ENCODE results near the gene TBRG1. TPM values are rescaled to one million over a fixed set of nuclear protein-coding genes. Genes with fewer than 3 reads are reported as not detected.

Gene TBRG1, protein sequence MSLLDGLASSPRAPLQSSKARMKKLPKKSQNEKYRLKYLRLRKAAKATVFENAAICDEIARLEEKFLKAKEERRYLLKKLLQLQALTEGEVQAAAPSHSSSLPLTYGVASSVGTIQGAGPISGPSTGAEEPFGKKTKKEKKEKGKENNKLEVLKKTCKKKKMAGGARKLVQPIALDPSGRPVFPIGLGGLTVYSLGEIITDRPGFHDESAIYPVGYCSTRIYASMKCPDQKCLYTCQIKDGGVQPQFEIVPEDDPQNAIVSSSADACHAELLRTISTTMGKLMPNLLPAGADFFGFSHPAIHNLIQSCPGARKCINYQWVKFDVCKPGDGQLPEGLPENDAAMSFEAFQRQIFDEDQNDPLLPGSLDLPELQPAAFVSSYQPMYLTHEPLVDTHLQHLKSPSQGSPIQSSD
- 17.8 and 24.1 TPM in 2 replicates for total RNA-seq

DNA sequence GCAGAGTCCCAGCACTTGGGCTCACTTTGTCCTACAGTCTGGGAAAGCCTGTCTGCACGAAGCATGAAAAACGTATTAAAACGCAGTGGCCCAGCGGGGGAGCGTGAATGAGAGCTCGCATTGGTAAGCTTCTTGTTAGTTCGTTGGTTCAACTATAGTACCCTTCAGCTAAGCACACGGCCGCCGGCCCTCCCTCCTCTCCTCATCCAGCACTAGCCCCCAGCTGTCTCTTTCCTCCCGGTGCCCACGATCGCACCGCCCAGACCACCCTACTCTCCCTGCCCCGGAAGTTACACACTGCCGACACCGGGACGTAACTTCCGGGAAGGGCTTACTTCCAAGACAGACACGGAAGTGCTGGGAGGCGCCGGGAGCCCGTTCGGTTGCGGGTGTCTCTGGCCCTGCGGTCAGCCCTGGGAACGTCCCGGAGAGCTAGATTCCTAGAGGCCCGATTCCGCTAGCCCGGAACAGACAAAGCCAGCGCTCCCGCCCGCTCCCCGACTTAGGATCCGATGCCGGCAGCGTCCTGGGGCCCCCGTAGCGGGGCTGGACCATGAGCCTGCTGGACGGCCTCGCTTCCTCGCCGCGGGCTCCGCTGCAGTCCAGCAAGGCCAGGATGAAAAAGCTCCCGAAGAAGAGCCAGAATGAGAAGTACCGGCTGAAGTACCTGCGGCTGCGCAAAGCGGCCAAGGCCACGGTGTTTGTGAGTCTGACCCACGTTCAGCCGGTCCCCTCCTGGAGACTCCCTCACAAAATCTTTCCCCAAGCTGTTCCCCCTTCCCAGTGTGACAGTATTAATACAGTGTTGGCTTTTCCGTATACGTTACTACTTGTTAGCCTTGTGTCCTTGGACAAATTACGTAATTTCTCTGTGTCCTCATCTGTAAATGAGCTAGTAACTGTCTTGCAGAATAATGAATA lies at the start of gene TBRG1:
Gene TBRG1 (plus strand): TSS at position 334 of the 921 bp plus-strand sequence. CDS start 220 bp downstream, at position 554.

DNA sequence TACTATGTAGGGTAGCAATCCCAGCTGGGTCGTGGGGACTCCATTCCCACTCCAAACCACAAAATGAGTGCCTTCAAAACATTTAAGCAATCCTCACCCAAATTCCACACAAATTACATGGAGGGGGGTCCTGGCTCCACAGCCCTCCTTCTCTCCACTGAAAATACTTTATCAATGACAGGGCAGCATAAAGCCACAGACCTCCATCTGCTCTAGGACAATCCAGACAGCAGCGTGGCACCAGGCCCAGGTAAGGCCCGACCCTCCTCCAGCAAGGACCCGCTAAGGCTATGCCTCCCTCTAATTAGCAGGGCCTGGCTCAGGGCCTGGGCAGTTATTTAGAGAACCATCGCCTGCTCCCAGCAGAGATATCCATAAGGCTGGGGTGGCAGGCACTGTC lies 11.6 kb upstream of the TBRG1 start, which contains the start of gene PANX3:
Gene PANX3 (plus strand): TSS at position 365 of the 400 bp plus-strand sequence. CDS start 129 bp downstream, outside the sequence.

DNA sequence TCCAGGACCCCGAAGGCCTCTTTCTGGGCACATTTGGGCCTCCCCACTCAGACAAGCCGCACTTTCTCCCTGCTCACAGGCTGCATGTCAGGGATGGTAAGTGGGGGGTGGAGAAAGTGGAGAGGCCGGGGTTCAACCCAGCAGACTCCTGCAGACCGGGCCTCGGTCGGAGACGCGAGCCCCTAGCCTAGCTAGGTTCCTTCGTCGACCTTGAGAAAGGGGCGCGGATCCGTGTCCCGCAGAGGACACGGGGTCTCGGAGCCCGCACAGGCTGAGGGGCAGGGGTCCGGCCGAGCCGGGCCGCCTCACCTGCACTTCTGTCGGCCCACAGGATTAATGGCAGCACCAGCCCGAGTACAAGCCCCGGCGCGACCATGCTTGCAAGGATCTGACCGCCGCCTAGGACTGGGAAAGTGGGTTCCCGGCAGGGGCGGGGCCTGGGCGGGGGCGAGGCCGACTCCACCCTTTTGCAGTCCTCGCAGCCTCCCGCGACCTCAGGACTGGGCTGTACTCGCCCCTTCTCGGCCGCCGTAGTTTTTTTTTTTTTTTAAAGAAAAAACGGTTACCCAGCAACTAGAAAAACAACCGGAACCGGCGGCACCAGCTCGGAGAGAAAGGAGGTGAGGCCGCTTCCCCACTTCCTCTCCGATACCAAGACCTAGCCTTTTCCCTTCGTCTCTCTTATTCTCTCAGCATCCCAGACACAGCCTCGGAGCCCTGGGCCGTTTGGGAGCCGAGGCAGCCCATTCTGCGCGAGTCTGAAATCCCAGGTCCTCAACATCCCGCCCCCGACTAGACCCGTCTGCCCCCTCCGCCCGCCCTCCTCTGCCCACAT lies 50.9 kb downstream of the TBRG1 start, which contains the start of the genes SIAE and SPA17:
Gene SIAE (minus strand): TSS at position 407 of the 835 bp plus-strand sequence. CDS start 31 bp downstream, at position 376.
Gene SPA17 (plus strand): TSS at position 572 of the 835 bp plus-strand sequence. CDS start 1,361 bp downstream, outside the sequence.

Other genes with a start within 250 kb of the TBRG1 start
- not detected in 2 replicates for gene OR8B2, start 238.4 kb upstream of the TBRG1 start, total RNA-seq
- gene OR8B3, start 223.8 kb upstream of the TBRG1 start, total RNA-seq: not detected in 2 replicates
- gene OR8B4, start 198.0 kb upstream of the TBRG1 start, total RNA-seq: not detected in 2 replicates
- not detected in 2 replicates for gene OR8B8, start 177.2 kb upstream of the TBRG1 start, total RNA-seq
- gene OR8B12, start 79.2 kb upstream of the TBRG1 start, total RNA-seq: not detected in 2 replicates
- not detected in 2 replicates for gene OR8A1, start 52.9 kb upstream of the TBRG1 start, total RNA-seq
- gene PANX3, start 11.4 kb upstream of the TBRG1 start, total RNA-seq: not detected in 2 replicates
- 5.2 and 16.9 TPM in 2 replicates for gene SIAE, start 50.9 kb downstream of the TBRG1 start, total RNA-seq
- 4.2 and 12.9 TPM in 2 replicates for gene SPA17, start 51.0 kb downstream of the TBRG1 start, total RNA-seq
- 0.76 and 11.1 TPM in 2 replicates for gene NRGN, start 117.1 kb downstream of the TBRG1 start, total RNA-seq
- gene VSIG2, start 129.4 kb downstream of the TBRG1 start, total RNA-seq: 0.13 TPM in 1 of 2 replicates, not detected in the other
- gene ESAM, start 139.4 kb downstream of the TBRG1 start, total RNA-seq: 6.1 and 35.7 TPM in 2 replicates
- 7.5 and 11.1 TPM in 2 replicates for gene MSANTD2, start 177.5 kb downstream of the TBRG1 start, total RNA-seq
- 22.3 and 22.6 TPM in 2 replicates for gene ROBO3, start 242.6 kb downstream of the TBRG1 start, total RNA-seq